Ishikawa (cell line): ENCODE results near the gene SETDB1.

ENCODE experiments used
- CEBPB ChIP-seq: IDR thresholded peaks from 2 replicates; pipeline ENCODE4 v1.6.1; 2012
- CREB1 ChIP-seq: IDR thresholded peaks from 2 replicates; pipeline ENCODE4 v1.6.1; 2012; ENCODE audit warnings: low read depth
- EGR1 ChIP-seq: IDR thresholded peaks from 2 replicates; pipeline ENCODE4 v1.6.1; 2012
- EP300 ChIP-seq: IDR thresholded peaks from 2 replicates; pipeline ENCODE4 v1.6.1; 2012; ENCODE audit warnings: borderline replicate concordance
- FOXM1 ChIP-seq: IDR thresholded peaks from 2 replicates; pipeline ENCODE4 v1.6.1; 2012; ENCODE audit warnings: low read depth, borderline replicate concordance
- NFIC ChIP-seq: IDR thresholded peaks from 2 replicates; pipeline ENCODE4 v1.6.1; 2012
- RAD21 ChIP-seq: IDR thresholded peaks from 2 replicates; pipeline ENCODE4 v1.6.1; 2012; ENCODE audit warnings: low read depth
- TAF1 ChIP-seq: IDR thresholded peaks from 2 replicates; pipeline ENCODE4 v1.6.1; 2012; ENCODE audit warnings: low read depth, mild to moderate bottlenecking
- TCF12 ChIP-seq: IDR thresholded peaks from 2 replicates; pipeline ENCODE4 v1.6.1; 2012; ENCODE audit warnings: low read depth
- TEAD4 ChIP-seq: IDR thresholded peaks from 2 replicates; pipeline ENCODE4 v1.6.1; 2012
- YY1 ChIP-seq: IDR thresholded peaks from 2 replicates; pipeline ENCODE4 v1.6.1; 2012; ENCODE audit warnings: low read depth
- ZBTB7A ChIP-seq: IDR thresholded peaks from 2 replicates; pipeline ENCODE4 v1.6.1; 2012; ENCODE audit warnings: low read depth
- TF ChIP-seq, protein P1 (sequence below): IDR thresholded peaks from 2 replicates; pipeline ENCODE4 v1.6.1; 2012
- TF ChIP-seq, protein P2 (sequence below): IDR thresholded peaks from 2 replicates; pipeline ENCODE4 v1.6.1; 2012
- TF ChIP-seq, protein P3 (sequence below): IDR thresholded peaks from 2 replicates; pipeline ENCODE4 v1.6.1; 2012; ENCODE audit warnings: low read depth, mild to moderate bottlenecking

The SETDB1 gene

DNA sequence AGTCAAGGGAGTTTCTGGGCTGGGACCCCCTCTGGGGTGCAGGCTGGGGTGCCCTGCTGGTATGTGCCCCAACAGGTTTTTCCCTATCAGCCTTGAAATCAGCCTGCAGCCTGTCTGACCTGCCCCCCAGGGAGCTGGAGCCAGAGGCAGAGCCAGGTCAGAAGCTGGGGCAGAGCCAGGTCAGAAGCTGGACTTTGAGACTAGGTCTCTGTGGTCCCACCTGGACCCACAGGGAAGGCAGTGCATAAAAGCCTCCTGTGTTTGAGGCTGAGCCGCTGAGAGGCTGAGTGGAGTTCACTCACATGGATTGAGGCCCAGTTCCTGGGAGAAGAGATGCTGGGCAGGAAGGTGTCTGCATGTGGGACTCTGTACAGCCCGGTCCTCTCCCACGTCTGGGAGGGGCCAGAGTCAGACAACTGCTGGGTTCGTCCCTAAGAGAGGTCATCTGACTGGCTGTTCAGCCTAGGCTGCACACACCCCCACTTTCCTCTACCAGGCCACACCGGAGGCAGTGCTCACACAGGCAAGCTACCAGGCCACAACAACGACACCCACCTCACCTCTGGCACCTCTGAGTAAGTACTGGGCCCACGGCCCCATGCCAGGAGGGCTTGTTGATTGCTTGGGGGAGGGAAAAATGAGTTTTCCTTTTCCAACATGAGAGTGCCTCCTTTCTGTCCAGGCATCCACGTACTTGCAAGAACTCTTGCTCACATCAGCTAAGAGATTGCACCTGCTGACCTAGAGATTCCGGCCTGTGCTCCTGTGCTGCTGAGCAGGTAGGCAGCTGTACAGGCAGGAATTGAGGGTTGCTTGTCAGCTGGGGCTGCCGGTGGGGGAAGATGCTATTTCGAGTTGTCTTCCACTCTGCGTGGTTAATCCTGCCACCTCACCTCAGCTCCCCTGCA, 55.9 kb downstream of the SETDB1 start, which contains the start of gene ANXA9:
TSS of gene ANXA9 (plus strand) at position 488 of the 908 bp plus-strand sequence. CDS start 814 bp downstream, outside the sequence.
- TF ChIP-seq, protein P1, sequence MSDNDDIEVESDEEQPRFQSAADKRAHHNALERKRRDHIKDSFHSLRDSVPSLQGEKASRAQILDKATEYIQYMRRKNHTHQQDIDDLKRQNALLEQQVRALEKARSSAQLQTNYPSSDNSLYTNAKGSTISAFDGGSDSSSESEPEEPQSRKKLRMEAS: peak; percentile 42; the same call in 1 of the 2 replicates
- TF ChIP-seq TCF12 (peak; percentile 89), EP300 (peak; percentile 86), YY1 (no peak), ZBTB7A (peak; percentile 92), CREB1 (no peak), EGR1 (no peak; the same call in 1 of the 2 replicates), TAF1 (no peak), NFIC (peak; percentile 86), CEBPB (0 out of 2 replicates have a peak, but pooled peaks have one; percentile 12), FOXM1 (no peak), TEAD4 (peak; percentile 96), RAD21 (no peak)
- TF ChIP-seq, protein P2, sequence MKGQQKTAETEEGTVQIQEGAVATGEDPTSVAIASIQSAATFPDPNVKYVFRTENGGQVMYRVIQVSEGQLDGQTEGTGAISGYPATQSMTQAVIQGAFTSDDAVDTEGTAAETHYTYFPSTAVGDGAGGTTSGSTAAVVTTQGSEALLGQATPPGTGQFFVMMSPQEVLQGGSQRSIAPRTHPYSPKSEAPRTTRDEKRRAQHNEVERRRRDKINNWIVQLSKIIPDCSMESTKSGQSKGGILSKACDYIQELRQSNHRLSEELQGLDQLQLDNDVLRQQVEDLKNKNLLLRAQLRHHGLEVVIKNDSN: peak; percentile 61
- TF ChIP-seq, protein P3, sequence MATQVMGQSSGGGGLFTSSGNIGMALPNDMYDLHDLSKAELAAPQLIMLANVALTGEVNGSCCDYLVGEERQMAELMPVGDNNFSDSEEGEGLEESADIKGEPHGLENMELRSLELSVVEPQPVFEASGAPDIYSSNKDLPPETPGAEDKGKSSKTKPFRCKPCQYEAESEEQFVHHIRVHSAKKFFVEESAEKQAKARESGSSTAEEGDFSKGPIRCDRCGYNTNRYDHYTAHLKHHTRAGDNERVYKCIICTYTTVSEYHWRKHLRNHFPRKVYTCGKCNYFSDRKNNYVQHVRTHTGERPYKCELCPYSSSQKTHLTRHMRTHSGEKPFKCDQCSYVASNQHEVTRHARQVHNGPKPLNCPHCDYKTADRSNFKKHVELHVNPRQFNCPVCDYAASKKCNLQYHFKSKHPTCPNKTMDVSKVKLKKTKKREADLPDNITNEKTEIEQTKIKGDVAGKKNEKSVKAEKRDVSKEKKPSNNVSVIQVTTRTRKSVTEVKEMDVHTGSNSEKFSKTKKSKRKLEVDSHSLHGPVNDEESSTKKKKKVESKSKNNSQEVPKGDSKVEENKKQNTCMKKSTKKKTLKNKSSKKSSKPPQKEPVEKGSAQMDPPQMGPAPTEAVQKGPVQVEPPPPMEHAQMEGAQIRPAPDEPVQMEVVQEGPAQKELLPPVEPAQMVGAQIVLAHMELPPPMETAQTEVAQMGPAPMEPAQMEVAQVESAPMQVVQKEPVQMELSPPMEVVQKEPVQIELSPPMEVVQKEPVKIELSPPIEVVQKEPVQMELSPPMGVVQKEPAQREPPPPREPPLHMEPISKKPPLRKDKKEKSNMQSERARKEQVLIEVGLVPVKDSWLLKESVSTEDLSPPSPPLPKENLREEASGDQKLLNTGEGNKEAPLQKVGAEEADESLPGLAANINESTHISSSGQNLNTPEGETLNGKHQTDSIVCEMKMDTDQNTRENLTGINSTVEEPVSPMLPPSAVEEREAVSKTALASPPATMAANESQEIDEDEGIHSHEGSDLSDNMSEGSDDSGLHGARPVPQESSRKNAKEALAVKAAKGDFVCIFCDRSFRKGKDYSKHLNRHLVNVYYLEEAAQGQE: no peak

DNA sequence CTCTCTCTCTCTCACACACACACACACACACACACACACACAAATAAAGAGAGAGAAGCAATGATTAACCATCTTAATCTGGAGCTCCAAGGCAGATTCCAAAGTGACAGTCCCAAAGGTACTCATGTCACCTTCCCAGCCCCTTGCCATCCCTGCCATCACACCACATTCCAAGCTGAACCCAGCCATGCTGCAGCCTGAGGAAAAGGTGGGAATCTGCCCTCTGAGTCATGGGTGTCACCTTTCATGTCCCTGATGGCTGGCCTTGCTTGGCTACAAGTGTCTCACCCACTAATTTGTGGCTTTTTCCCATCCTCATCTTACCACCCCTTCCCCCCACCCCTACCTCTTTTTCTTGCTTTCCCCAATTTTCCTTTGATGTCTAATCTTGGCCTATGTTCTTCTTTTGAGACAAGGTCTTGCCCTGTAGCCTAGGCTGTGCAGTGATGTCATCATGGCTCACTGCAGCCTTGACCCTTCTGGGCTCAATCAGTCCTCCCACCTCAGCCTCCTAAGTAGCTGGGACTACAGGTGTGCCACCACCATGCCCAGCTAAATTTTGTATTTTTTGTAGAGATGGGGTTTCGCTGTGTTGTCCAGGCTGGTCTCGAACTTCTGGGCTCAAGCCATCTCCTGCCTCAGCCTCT, 59.1 kb downstream of the SETDB1 start:
- TF ChIP-seq, protein P1: peak; percentile 65
- TF ChIP-seq CREB1 (no peak), TEAD4 (peak; percentile 26; the same call in 1 of the 2 replicates), EP300 (no peak), TAF1 (no peak)

DNA sequence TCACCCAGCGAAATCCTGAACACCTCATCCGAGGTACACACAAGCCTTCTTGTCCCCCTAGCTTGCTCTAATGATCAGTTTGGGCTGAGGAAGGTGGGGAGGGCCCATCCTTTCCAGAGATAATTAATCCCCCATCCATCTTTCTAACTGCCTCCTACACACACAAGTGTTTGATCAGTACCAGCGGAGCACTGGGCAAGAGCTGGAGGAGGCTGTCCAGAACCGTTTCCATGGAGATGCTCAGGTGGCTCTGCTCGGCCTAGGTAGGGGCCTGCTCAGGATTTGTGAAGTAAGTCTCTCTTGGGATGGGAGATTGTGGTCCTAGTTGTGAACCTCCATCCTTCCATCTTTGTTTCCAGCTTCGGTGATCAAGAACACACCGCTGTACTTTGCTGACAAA, 61.8 kb downstream of the SETDB1 start:
- no peak for TF ChIP-seq EP300
- TF ChIP-seq, protein P2: no peak
- no peak for TF ChIP-seq RAD21
- TF ChIP-seq NFIC: no peak
- TF ChIP-seq FOXM1: no peak
- TF ChIP-seq, protein P3: no peak
- no peak for TF ChIP-seq EGR1
- TF ChIP-seq, protein P1: no peak
- no peak for TF ChIP-seq CREB1

DNA sequence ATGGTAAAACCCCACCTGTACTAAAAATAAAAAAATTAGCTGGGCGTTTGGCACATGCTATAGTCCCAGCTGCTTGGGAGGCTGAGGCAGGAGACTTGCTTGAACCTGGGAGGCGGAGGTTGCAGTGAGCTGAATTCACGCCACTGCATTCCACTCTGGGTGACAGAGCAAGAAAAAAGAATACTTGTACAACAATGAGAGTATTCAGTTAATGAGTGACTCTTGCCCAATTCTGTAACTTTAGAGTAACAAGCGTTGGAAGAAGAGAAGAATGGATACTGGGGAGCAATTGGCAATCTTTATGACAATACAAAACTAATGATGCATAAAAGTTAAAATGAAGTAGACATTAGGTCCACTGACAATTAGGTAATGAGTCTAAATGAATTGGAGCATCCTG, 66.5 kb downstream of the SETDB1 start:
- TF ChIP-seq CEBPB: no peak
- no peak for TF ChIP-seq EP300
- TF ChIP-seq TEAD4: no peak
- no peak for TF ChIP-seq ZBTB7A

DNA sequence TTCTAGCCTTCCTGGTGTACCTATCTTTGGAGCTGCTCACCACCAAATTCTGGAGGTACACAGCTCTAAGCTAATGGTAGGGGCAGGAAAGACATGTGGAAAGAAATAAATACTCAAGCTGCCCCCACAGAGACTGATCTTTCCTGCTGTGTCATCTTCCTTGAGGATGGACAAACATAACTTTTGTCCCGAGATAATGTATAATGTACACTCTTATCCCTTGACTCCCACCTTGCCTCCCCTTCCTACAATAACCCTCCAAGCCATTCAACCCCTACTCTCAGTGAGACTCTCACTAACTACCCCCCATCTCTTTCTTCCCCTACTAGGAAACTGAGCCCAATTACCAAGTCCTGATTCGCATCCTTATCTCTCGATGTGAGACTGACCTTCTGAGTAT, 68.1 kb downstream of the SETDB1 start:
- TF ChIP-seq, protein P2: no peak
- no peak for TF ChIP-seq YY1
